GM18519 (cell line): ENCODE data around the gene TNS3.

Source experiments
- ATAC-seq: cut with Tn5 transposase; IDR thresholded peaks from one replicate; pipeline ENCODE4 v1.9.1; 2021; ENCODE audit warnings: mild to moderate bottlenecking, moderate library complexity; ENCODE audit not compliant: unreplicated experiment, low FRiP score

Gene TNS3

DNA sequence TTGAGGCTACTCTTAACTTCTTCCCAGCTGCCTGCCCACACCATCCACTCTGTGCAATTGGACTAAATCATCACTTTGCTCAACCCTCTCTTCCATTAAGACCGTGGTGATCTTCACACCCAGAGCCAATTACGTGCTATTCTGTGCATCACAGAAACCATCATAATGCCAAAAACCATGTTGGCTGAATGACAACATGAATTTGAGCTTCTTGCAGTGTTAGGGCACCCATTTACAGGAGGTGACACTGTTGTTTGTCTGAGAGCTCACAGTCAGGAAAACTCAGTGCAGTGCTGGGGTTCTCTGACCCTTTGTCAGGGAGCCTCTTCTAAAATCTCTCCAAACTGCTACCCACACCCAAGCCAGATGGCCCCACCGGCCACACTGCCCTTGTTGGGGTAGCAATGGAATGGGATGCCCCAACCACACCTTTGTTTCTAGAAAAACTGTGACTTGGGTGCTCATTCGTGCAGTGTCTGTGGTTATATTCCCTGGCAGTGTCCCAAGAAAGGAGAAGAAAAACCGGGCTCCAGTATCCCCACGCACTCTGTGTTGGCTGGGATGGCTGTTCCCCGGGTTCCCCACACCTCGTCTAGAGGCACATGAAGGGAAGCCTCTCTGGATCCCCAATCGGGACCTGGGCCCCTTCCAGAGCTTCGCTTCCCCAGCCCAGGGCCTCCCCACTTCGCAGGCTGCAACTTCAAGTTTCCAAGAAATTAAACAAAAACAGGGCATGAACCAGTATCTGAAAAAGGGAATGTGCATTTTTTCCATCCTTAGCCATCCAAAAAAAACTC is 2.0 kb upstream of the TNS3 start:
- no peak for ATAC-seq

DNA sequence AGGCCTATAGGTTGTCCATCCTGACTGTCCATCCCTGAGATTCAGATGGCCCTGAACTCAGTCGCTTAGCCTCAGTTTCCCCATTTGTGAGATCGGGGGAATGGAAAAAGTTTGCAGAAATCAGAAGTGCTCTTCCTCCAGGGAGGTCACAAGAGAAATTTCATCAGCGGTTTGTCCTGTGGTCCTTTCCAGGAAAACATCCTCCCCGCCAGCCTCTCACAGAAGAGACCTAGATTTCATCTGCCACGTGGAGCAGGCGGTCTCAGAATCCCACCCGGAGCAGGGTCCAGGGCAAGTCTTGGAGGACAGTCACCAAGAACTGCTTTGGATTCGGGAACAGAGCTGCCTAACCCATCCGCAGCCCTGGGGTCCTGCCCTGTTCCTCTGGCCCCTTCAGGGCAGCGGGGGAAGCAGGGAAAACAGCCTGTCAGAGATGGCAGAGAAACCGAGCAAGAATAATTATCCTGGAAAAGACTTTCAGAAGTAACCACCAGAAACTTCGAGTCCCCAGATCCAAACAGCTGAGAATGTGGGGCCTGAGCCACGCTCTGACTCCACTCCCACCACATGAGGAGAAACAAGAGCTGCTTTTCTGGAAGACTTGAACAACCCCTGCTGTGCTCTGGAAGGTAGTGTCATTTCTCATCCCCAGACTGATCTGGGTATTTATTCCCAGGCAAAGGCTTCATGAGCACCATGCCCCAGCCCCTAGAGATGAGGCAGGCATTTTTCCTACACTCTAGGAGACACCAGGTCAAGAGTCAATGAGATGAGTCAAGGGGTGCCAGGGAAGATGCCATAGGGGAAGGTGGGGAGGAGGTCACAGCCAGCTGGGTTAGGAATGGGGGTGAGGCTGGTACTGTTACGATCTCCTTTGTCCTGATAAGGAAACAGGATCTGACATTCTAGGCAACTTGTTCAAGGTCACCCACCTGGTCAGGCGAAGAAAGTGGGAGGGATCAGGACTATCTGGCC is 1.1 kb upstream of the TNS3 start:
- ATAC-seq, result no peak

DNA sequence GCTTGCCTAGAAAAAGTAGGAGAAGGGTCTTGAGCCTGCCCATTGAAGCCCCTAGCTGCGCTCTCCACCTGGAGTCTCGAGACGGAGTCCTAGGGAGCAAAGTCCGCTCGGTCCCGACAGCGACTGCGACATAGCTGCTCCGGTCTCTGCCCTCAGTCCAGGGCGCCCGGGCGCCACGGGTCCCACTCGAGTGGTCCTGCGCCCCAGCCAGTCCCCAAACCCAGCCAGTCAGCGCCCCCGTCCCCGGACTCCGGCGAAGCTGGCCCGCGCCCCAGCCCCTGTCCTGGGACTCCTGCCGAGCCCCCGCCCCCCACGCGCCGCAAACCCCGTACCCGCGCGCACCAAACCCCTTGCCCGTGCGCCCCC is 490 bp downstream of the TNS3 start:
- ATAC-seq, result no peak

DNA sequence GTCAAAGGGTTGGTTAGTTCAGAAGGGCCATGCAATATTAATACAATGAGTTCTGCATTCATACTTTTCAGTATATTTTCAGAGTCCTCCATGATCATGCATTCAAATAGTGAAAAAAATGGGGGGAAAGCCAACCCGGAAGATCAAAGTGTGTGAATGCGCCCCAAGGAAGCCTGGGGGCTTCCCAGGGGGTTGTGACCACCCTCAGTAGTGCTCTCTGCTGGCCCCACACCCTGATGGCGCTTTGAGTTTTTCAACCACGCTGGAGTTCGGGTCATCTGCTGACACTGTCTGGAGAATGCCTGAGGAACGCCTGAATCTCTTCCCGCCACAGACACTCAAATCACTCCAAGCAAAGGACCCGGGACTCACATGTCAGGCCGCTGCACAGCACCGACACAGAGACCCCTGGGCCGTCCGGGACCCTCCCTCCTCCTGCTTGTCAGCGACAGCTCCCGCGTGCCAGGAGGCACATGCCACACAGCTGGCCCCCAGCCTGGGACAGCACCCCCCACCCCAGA is 1.0 kb downstream of the TNS3 start:
- no peak for ATAC-seq

DNA sequence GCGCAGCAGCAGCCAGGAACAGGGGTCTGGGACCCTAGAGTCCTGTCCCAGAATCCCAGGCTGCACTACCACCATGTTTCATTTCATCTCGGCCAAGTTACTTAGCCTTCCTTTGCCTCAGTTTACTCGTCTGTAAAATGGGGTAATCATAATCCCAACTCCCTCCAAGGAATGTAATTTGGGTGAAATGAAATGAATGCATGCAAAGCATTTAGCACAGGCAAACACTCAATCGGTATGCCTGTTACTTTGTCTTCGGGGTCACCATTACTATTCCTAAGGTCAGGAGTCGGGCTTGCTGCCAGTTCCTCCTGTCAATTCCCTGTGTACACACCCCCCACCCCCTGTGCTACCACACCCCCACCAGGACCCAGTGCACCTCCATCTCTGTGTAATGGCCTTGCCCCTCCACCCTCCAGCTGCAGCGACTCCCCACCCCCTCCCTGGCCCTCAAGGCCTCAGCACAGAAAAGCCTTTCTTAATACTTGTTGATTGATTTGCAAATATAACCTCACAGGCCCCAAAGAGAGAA is 1.7 kb downstream of the TNS3 start:
- no peak for ATAC-seq

DNA sequence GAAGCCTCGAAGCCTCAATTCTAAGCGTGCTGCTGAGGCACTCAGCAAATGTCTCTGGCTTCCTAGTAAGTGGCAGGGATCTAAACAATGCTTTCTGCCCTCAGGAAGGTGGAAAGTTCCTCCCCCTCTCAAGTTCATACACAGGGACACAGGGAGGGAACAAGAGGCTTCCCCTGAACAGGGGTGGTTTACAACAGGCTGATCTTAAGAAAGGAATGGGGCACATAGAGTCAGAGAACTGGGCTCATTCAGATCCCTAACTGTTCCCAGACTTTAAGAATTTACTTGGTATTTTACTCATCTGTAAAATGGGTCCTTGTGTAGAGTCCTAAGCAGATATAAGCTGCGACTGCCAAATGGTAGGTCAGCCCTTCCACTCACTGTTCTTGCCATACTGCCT is 2.5 kb downstream of the TNS3 start:
- no peak for ATAC-seq

DNA sequence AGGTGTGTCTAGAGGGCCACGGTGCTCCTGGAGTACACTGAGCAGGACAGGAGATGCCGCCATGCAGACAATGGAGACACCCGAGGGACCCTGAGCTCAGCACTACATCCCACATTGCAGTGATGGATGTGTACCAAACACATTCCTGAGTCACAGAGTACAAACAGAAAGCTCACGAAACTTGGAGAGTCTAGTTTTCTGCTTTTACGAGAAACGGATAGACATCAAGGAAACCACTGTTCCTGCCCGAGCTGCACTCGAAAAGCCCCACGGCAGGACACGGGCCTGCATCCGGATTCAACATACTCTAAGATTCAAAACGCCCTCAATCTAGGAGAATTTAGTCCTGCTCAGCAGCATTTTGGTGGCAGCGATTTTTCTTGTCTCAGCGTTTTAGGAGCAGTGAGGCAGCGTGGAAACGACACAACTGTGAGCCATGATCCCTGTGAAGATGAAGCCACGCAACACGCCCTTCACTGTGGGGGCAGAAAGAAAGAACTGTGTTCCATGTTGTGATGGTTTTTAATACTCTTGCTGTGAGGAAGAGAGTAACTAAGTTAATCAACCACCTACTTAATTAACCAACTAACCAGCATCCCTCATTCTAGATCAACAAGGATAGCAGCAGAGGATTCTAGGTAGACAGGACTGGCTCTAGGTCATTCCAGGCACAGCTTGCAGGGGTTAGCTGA is 3.2 kb downstream of the TNS3 start:
- ATAC-seq, result no peak

DNA sequence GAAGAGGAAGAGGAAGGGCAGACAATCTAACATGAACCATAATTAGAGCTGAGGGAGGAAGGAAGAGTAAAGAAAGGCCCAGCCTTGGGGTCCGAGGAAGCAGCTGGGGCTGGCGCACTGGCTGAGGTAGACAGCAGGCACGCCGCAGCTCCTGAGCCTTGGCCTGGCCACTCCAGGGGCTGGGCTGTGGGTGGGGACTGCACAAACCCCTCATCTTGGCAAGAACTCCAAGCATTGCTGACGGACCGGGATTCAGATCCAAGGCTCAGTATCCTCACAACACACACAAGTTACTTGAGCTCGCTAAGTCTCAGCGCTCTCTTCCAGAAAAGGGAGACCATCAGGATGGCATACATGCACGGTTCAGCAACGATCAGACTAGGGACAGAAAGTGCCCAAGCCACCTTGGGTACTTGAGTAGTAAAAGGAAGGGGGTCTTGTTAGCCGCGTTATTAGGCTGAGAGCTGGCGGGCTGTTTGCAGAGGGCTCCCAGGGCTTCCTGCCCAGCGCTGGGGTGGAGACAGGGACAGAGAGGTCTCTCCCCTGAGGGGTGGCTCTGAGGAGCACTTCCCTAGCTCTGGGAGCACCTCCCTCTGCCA is 4.5 kb downstream of the TNS3 start:
- no peak for ATAC-seq

DNA sequence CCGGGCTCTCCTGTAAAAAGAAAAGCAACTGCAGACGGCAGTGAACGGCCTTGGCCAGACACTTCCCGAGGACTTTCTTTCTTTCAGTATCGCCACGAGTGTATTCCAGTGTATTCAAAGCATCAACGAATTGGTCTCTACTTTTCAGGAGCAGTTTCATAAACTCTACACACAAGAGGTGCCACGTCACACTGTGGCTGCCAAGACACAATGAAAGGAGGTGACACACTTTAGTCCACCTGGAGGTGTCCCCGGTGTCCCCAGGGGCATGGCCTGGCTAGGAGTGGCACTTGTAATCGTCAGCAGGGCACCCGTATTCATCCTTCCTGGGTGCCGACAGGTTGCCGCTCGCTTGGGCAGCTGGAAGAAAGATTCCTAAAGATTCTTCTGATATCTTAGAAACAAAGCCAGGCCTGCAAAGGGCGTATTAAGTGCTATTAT is 5.0 kb downstream of the TNS3 start:
- ATAC-seq, result no peak

DNA sequence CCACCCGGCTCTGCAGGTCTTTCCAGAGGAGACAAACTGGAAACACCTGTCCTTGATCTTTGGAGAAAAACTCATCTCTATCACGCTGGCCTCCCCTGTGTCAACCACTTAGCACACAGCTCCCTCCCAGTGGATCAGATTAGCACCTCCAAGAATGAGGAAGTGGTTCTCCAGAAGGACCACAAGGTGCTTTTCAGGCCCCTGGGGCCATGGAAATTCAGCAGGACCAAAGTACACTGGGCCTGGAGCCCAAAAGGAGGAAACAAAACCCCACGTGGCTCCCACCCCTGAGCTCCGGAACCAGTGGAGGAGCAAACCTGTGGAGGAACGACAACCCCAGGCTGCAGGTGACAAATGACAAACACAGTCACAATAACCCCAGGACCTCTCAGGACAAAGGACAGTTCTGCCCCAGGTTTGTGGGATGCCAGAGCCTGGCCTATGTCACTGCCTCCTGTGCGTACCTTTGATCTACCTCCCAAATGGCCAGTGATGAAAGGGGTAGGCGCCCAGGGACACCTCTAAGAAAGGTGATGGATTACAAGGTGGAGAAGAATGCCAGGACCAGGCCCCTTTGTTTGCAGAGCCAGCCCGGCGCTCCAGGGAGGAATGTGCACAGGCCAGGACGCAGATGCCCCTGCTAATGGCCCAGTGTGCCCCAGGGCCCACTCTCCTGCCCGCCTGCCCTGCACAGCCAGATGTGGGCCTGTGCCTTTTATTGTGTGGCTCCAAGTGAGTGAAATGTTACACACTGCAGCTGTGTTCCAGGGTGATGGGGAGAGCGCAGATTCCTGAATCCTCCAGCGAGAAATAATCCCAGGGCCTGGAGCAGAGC is 5.7 kb downstream of the TNS3 start:
- ATAC-seq, result no peak

DNA sequence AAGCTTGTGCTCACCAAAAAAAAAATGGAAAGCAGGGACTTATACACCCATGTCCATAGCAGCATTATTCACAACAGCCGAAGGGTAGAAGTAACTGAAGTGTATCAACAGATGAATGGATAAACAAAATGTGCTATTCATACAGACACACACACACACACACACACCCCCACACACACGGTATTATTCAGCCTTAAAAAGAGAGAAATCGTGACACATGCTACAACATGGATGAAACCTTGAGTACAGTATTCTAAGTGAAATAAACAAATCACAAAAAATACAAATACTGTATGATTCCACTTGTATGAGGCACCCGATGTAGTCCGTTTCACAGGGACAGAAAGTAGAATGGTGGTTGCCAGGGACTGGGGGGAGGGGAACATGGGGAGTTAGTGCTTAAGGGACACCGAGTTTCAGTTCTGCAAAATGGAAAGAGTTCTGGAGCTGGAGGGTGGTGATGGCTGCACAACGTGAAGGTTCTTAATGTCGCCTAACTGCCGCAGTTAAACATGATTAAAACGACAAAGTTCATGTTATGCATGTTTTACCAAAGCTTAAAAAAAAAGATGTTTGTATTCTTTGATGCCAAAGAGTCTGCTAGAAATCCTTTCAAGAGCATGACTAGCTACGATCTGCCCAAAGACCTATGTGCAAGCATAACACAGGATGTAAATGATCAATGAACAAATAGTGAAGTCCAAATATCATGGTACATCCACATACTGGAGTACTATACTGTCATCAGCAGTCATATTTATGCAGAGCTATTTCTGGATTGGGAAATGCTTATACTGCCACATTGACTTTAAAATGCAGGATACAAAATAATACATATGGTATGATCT is 7.2 kb downstream of the TNS3 start:
- peak; percentile 77 for ATAC-seq

DNA sequence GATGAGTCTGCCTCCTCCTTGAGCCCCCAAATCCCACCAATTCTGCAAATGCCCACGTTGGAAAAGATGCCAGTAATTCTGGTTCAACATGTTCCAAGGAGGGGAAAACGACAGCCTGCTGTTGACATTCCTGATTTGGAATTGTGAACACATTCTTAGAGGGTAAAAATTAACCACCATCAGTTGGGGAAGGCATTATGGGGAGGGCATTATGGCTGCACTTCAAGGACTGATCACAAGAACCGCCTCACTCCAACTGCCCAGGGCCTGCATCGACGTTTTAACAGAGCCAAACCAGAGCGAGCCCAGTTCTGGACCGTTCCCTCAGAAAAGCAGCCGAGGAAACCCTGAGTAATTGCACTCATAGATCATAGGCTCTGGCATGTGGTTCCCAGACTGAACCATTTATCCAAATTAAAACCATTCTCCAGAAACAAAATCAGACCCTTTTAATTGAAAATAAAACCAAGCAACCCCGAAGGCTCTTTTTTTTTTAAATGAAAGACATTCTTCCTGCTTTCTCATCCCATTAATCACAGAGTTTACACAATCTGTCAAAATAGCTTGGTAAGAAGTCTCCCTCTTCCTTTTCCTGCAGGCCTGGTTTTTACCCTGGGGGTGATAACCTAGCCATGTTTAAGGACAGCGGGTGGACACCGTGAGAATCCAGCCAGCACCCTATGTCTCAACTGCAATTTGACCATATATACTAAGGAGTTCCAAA is 8.0 kb downstream of the TNS3 start:
- no peak for ATAC-seq

DNA sequence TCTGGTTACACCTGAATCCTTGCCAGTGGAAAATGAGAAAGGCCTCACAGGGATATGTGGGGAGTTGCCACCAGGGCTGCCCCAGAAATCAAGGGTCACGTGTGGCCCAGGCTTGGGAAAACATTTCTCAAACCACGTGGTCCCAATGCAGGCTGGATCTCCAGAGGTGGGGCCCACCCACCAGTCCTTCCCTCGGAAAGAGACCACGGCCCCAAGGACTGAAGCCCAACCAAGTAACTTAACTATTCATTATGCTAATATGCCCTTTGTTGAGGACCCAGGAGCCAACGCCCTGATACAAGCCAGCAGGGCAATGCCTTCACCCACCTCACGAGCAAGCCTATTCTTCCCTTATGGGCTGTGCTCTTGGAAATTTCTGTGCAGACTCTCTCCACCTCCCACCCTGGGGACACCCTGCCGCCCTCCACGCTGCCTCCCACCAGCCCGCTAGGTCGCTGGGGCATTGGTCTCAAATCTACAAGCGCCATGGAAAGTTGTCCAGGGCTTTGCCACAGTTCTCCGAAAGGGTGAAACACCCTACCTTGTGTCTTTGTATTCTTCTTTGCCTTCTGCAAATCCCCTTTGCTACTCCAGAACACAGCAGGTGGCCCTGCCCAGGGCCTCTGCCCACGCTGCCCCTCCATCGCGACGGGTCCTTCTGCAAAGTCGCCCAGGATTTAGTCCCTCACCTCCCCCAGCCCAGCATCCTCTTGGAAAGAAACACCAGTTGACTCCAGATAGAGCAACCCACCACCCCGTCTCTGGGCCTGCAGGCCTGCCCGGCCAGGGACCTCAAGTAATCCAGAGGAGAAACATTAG is 8.8 kb downstream of the TNS3 start:
- ATAC-seq, result no peak

DNA sequence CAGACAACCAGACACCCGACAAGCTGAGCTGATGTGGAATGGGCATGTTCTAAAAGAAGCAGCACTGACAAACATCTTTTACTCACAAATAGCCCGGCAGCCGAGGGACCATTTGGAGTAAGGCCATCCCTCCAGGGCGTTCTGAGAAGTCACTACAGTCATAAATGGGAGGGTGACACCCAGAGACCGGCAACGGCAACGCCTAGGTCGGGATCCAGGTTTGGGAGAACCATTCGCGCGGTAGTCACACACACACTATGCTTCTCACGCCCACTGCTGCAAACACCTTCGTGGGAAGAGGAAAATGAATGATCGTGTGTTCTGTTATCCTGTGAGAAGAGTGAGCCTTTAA is 9.8 kb downstream of the TNS3 start:
- no peak for ATAC-seq

DNA sequence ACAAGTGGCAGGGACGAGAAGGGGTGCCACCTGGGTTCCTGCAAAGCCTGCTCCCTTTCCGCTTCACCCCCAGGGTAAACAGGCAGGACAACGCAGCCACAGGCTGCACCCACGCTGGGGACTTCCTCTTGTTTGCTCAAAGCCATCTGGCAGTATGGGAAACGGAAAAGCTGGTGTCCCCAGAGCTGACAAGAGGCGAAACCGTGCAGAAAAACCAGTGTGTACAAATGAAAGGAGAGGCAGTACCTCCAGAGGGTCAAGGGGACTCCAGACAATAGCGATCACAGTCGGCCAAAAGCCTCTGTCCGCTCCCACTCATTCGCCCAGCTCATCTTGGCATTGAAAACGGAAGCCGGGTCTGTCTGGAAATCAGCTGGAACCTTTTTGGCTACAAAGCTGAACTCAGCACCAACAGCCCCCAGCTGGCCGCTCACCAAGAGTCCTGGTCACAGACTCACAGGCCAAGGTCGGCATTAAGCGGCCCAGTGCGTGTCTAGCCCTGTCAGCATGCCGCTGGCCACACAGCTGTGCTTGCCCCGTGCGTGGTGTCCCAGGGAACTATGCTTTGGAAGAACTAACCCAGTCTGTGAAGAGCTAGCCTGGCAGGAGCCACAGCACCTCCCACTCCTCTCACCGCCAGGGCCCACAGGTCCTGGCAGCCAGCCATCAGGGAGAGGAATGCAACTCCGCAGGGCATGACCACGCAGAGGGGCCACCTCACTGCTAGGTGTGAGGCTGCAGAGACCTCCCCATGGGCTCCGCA is 10.4 kb downstream of the TNS3 start:
- ATAC-seq, result no peak

DNA sequence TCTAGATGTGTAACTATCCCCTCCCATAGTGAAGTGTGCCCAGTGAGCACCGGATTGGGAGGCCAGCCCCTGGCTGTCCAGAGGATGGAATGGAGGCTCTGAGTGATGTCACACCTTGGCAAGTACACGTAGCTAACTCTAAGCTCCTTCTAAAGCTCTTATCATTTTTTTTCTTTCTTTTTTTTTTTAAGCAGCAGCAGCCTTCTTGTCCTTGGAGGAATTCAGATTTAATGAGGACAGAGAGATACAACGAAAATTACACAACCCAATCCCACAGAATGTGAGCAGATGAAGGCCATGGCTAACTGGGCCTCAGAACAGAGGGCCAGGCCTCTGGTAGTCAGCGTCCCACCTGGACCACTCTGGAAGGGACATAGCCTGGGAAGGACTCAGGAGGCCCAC is 11.3 kb downstream of the TNS3 start:
- ATAC-seq, result no peak
